ENCODE measurements around the gene MRPL23. TPM values are rescaled to one million over a fixed set of nuclear protein-coding genes. Genes with fewer than 3 reads are reported as not detected.

The MRPL23 gene
- total RNA-seq, 1 donor from 2014 or later, result 93.6 TPM

GRCh38 chr11:1908618-1909017 is 38.5 kb upstream of the MRPL23 start:
- peak overlapping the region; percentile 4 for H3K4me3 ChIP-seq
- DNase-seq, result no peak
- peaks cover 53% of the 10 kb centered on the region for H3K4me1 ChIP-seq
- intact Hi-C loops (cut with micrococcal nuclease), result no loop called here
- no peaks in the 10 kb centered on the region for H3K27me3 ChIP-seq (ENCODE audit: low read depth)
- peak overlapping the region; percentile 92 for H3K27ac ChIP-seq (replicated peaks)
- no peaks in the 10 kb centered on the region for H3K9me3 ChIP-seq (replicated peaks)
- no peaks in the 10 kb centered on the region for H3K36me3 ChIP-seq
- TF ChIP-seq CTCF (IDR thresholded peaks at IDR 0.05; ENCODE audit: borderline replicate concordance), result no peak

GRCh38 chr11:1909524-1909923 is 37.6 kb upstream of the MRPL23 start:
- intact Hi-C loops (cut with micrococcal nuclease), result no loop called here
- Histone ChIP-seq H3K27me3 (ENCODE audit: low read depth) (no peaks in the 10 kb centered on the region), H3K9me3 (replicated peaks) (no peaks in the 10 kb centered on the region), H3K27ac (replicated peaks) (peak overlapping the region; percentile 92), H3K36me3 (no peaks in the 10 kb centered on the region), H3K4me1 (peaks cover 53% of the 10 kb centered on the region), H3K4me3 (no peak overlapping the region)
- no peak for DNase-seq
- no peak for TF ChIP-seq CTCF (IDR thresholded peaks at IDR 0.05; ENCODE audit: borderline replicate concordance)

DNA sequence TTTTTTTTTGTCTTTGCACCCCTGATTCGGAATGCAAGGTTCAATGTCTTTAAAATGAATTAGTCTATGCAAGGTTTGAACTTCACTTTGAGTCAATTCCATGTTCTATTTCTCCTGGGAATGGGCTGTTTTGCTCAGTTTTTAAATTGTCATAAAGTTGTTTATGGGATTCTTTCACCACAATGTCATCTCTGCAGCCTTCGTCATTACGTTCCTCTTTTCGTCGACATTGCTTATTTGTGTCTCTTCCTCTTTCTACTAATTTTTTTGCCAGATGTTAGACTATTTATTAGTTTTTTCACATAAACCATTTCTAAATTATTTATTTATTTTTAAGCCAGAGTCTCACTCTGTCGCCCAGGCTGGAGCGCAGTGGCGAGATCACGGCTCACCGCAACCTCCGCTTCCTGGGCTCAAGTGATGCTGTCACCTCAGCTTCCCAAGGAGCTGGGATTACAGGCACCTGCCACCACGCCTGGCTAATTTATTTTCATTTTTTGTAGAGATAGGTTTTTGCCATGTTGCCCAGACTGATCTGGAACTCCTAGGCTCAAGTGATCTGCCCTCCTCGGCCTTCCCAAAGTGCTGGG is 34.7 kb upstream of the MRPL23 start:
- no peaks in the 10 kb centered on the region for H3K9me3 ChIP-seq (replicated peaks)
- H3K27me3 ChIP-seq (ENCODE audit: low read depth), result no peaks in the 10 kb centered on the region
- DNase-seq, result peak; percentile 16
- H3K4me3 ChIP-seq, result no peak overlapping the region
- peak overlapping the region; percentile 92 for H3K27ac ChIP-seq (replicated peaks)
- intact Hi-C loops (cut with micrococcal nuclease), result no loop called here
- no peaks in the 10 kb centered on the region for H3K36me3 ChIP-seq
- no peak for TF ChIP-seq CTCF (IDR thresholded peaks at IDR 0.05; ENCODE audit: borderline replicate concordance)
- H3K4me1 ChIP-seq, result peaks cover 47% of the 10 kb centered on the region

DNA sequence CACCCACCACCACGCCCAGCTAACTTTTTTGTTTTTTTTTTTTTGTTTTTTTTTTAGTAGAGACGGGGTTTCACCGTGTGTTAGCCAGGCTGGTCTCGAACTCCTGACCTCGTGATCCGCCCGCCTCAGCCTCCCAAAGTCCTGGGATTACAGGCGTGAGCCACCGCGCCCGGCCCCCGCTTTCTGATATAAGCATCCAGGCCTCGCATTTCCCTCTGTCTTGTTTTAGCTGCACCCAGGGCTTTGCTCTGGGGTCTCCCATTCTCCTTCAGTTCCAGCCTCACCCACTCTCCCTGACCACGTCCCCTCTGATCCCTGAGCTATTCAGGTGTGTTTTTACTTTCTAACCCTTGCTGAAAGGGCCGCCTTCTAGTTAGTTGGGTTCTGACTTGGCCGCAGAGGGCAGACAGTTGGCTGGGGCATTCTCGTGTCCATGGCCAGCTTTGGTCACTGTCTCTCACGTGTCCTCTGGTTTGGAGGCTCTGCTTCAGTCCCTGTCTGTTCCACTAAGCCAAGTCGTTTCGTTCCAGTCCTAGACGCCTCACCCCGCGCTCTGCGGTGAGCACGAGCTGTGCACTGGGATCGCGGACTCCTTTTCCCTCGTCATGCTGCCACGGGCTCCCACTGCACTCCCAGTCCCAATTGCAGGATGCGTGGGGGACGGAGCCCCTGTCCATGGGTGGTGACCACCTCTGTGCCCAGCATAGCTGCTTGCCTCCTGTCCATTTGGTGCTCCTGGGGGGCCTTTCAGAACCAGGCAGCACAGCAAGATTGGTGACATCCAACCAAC is 33.7 kb upstream of the MRPL23 start:
- peak overlapping the region; percentile 92 for H3K27ac ChIP-seq (replicated peaks)
- no peak for DNase-seq
- H3K4me1 ChIP-seq, result peaks cover 47% of the 10 kb centered on the region
- no peaks in the 10 kb centered on the region for H3K27me3 ChIP-seq (ENCODE audit: low read depth)
- H3K4me3 ChIP-seq, result no peak overlapping the region
- no peaks in the 10 kb centered on the region for H3K36me3 ChIP-seq
- H3K9me3 ChIP-seq (replicated peaks), result no peaks in the 10 kb centered on the region
- intact Hi-C loops (cut with micrococcal nuclease), result no loop called here
- TF ChIP-seq CTCF (IDR thresholded peaks at IDR 0.05; ENCODE audit: borderline replicate concordance), result no peak

DNA sequence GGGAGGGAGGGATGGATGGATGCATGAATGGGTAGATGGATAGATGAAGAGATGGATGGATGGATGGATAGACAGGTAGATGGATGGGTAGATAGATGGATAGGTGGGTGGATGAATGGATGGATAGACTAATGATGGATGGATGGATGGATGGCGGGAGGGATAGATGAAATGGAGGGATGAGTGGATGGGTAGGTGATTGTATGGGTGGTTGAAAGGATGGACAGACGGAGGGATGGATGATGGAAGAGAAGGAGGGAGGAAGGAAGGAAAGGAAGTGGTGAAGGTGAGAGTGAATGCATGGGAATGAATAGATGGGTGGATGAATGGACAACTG is 31.4 kb upstream of the MRPL23 start:
- H3K4me3 ChIP-seq, result peak overlapping the region; percentile 6
- H3K9me3 ChIP-seq (replicated peaks), result no peaks in the 10 kb centered on the region
- H3K4me1 ChIP-seq, result peaks cover 55% of the 10 kb centered on the region
- no peaks in the 10 kb centered on the region for H3K36me3 ChIP-seq
- peak overlapping the region; percentile 92 for H3K27ac ChIP-seq (replicated peaks)
- no peaks in the 10 kb centered on the region for H3K27me3 ChIP-seq (ENCODE audit: low read depth)
- intact Hi-C loops (cut with micrococcal nuclease), result loop anchor here (1.0 kb wide), 1 partner anchor 22 kb away; no protein-coding TSS in a partner anchor
- TF ChIP-seq CTCF (IDR thresholded peaks at IDR 0.05; ENCODE audit: borderline replicate concordance), result no peak
- no peak for DNase-seq

Data from left ventricle myocardium inferior (tissue), 1 donor.